Right lung (tissue), 5 donors: ENCODE measurements around the gene ALOX5. TPM values are rescaled to one million over a fixed set of nuclear protein-coding genes. Genes with fewer than 3 reads are reported as not detected.

Source experiments
- DNase-seq, 2 donors: peaks; one replicate each; pipeline ENCODE4 v3.0.0-alpha.2; 2013
- polyA plus RNA-seq, 5 donors: library from polyadenylated mRNA; unstranded; fragments of 120-200 nt; gene quantifications; one replicate each; pipeline versions ENCODE4 v1.2.1 to v1.2.3, GENCODE V29; 2013; ENCODE audit warnings: inconsistent platforms in 1 of 5, low replicate concordance in 1 of 5; ENCODE audit not compliant: insufficient read length in 5 of 5, insufficient read depth in 1 of 5

Gene ALOX5
- polyA plus RNA-seq, 5 donors, result 0.95 to 2.1 (median 1.6) TPM

GRCh38 chr10:45423976-45424499, 50.0 kb downstream of the ALOX5 start:
- no peak for DNase-seq

GRCh38 chr10:45424668-45425404, 50.8 kb downstream of the ALOX5 start:
- no peak for DNase-seq

- no peak for DNase-seq
Observed at GRCh38 chr10:45425621-45426563, 51.9 kb downstream of the ALOX5 start.

- DNase-seq, result no peak
Observed at GRCh38 chr10:45427262-45427969, 53.4 kb downstream of the ALOX5 start.

- DNase-seq, result no peak
Observed at GRCh38 chr10:45427970-45428366, 54.0 kb downstream of the ALOX5 start.

GRCh38 chr10:45428611-45429510, 54.8 kb downstream of the ALOX5 start:
- no peak for DNase-seq

GRCh38 chr10:45429790-45430189, 55.8 kb downstream of the ALOX5 start:
- no peak for DNase-seq

GRCh38 chr10:45432113-45432512, 58.1 kb downstream of the ALOX5 start:
- no peak for DNase-seq

- no peak for DNase-seq
Observed at GRCh38 chr10:45432700-45433472, 58.9 kb downstream of the ALOX5 start.

- no peak for DNase-seq
Observed at GRCh38 chr10:45433716-45434469, 59.9 kb downstream of the ALOX5 start.

GRCh38 chr10:45437587-45438465, 63.8 kb downstream of the ALOX5 start:
- DNase-seq, result no peak

GRCh38 chr10:45438466-45439090, 64.6 kb downstream of the ALOX5 start:
- no peak for DNase-seq

GRCh38 chr10:45439365-45439764, 65.3 kb downstream of the ALOX5 start:
- DNase-seq, result no peak

- no peak for DNase-seq
Observed at GRCh38 chr10:45439873-45440272, 65.9 kb downstream of the ALOX5 start.

- no peak for DNase-seq
Observed at GRCh38 chr10:45440511-45441062, 66.6 kb downstream of the ALOX5 start.

- no peak for DNase-seq
Observed at GRCh38 chr10:45441239-45442190, 67.5 kb downstream of the ALOX5 start.
